ENCODE data around the gene UGT1A3. TPM values are rescaled to one million over a fixed set of nuclear protein-coding genes. Genes with fewer than 3 reads are reported as not detected.

The UGT1A3 gene
- total and polyA plus RNA-seq, 9 donors = not detected

DNA sequence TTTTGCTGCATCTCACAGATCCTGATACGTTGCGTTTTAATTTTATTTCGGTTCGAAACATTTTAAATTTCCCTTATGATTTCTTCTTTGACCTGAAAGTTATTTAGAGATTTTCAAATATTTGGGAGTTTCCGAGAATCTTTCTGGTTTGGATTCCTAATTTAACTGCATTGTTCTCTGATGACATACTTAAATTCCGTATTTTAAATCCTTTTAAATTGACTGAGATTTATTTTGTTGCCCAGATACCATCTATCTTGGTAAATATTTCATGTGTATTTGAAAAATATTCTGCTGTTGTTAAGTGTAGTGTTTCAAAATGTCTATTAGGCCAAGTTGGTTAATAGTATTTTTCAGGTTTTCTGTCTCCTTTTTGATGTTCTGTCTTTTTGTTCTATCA is 87.0 kb downstream of the UGT1A3 start:
- Histone ChIP-seq H3K27me3 (ENCODE audit: control insufficient read depth, insufficient read depth, low read length) (no peaks in the 10 kb centered on the region), H3K4me1 (ENCODE audit: control insufficient read depth, insufficient read depth, low read length) (no peaks in the 10 kb centered on the region), H3K27ac (ENCODE audit: low read length) (no peak overlapping the region), H3K9me3 (replicated peaks; ENCODE audit: control insufficient read depth, low read depth, low read length) (no peaks in the 10 kb centered on the region), H3K4me3 (ENCODE audit: low read length) (no peak overlapping the region), H3K36me3 (ENCODE audit: control insufficient read depth, insufficient read depth, low read length) (no peaks in the 10 kb centered on the region)
- WGBS (ENCODE audit: insufficient coverage) = no CpG with 5 or more reads among the region's 6 CpGs
- DNase-seq = no peak

DNA sequence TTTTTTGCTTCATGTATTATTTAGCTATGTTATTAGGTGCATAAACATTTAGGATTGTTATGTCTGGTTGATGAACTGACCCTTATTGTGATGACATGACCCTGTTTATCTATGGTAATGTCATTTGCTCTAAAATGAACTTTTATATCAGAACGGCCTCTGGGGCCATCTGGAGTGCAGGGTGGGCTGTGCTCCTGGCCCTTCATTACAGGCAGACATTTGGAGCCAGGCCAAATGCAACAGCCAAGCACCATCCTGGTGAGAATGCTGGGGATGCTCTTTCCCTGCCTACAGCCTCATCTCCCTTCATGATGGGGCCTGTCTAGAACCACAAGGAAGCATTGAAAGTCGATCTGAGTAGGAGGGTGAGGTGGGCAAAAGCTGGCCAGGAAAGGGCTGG is 87.5 kb downstream of the UGT1A3 start:
- 60% methylated on average over 2 of the region's 2 CpGs for WGBS (ENCODE audit: insufficient coverage)
- Histone ChIP-seq H3K36me3 (ENCODE audit: control insufficient read depth, insufficient read depth, low read length) (no peaks in the 10 kb centered on the region), H3K4me3 (ENCODE audit: low read length) (no peak overlapping the region), H3K27ac (ENCODE audit: low read length) (no peak overlapping the region), H3K27me3 (ENCODE audit: control insufficient read depth, insufficient read depth, low read length) (no peaks in the 10 kb centered on the region), H3K9me3 (replicated peaks; ENCODE audit: control insufficient read depth, low read depth, low read length) (no peaks in the 10 kb centered on the region), H3K4me1 (ENCODE audit: control insufficient read depth, insufficient read depth, low read length) (no peaks in the 10 kb centered on the region)
- no peak for DNase-seq

DNA sequence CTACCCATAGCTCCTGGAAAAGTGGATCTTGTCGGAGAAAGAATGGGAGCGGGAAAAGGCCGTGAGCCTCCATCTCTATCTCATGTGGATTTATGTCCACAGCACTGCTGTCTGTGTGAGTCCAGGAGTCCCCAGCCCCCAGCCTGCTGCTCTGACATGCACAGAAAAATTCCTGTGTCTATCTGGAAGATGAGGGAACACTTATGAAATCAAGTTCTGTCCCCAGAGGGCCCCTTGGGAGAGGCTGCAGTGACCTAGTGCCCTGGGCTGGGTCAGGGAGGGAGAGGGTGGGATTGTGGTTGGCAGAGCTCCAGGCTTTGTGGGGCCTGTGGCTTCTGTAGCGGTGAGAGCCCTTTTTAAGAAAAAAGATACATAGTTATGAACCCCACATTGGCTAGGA is 87.9 kb downstream of the UGT1A3 start:
- 80% methylated on average over 1 of the region's 4 CpGs for WGBS (ENCODE audit: insufficient coverage)
- Histone ChIP-seq H3K4me1 (ENCODE audit: control insufficient read depth, insufficient read depth, low read length) (no peaks in the 10 kb centered on the region), H3K4me3 (ENCODE audit: low read length) (no peak overlapping the region), H3K27me3 (ENCODE audit: control insufficient read depth, insufficient read depth, low read length) (no peaks in the 10 kb centered on the region), H3K27ac (ENCODE audit: low read length) (no peak overlapping the region), H3K36me3 (ENCODE audit: control insufficient read depth, insufficient read depth, low read length) (no peaks in the 10 kb centered on the region), H3K9me3 (replicated peaks; ENCODE audit: control insufficient read depth, low read depth, low read length) (no peaks in the 10 kb centered on the region)
- no peak for DNase-seq

DNA sequence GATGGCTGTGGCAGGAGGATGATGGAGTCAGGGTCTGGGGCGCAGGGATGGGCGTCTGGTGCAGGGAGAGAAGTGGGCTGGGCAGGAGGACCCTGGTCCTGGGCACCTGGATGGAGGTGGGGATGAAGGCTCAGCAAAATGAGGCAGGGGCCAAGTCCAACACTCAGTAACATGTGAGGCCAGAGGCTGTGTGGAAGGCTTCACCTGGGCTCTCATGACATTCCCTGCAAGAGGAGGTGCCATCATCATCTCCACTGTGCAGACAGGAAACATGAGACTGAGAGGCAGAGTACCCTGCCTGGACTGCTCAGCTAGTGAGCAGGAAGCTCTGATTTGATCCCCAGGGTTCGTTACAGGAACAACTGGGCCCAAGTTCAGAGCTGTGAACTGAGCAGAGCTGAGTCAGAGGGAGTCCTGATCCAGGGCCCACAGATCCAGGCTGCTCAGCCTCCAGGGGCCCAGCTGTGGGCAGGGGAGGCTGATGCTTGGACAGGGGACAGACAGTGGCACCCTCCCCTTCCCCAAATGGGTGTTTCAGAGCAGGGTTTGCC is 88.6 kb downstream of the UGT1A3 start:
- Histone ChIP-seq H3K27me3 (ENCODE audit: control insufficient read depth, insufficient read depth, low read length) (no peaks in the 10 kb centered on the region), H3K4me3 (ENCODE audit: low read length) (no peak overlapping the region), H3K4me1 (ENCODE audit: control insufficient read depth, insufficient read depth, low read length) (no peaks in the 10 kb centered on the region), H3K27ac (ENCODE audit: low read length) (no peak overlapping the region), H3K36me3 (ENCODE audit: control insufficient read depth, insufficient read depth, low read length) (no peaks in the 10 kb centered on the region), H3K9me3 (replicated peaks; ENCODE audit: control insufficient read depth, low read depth, low read length) (no peaks in the 10 kb centered on the region)
- no peak for DNase-seq
- WGBS (ENCODE audit: insufficient coverage) = 68% methylated on average over 3 of the region's 3 CpGs

DNA sequence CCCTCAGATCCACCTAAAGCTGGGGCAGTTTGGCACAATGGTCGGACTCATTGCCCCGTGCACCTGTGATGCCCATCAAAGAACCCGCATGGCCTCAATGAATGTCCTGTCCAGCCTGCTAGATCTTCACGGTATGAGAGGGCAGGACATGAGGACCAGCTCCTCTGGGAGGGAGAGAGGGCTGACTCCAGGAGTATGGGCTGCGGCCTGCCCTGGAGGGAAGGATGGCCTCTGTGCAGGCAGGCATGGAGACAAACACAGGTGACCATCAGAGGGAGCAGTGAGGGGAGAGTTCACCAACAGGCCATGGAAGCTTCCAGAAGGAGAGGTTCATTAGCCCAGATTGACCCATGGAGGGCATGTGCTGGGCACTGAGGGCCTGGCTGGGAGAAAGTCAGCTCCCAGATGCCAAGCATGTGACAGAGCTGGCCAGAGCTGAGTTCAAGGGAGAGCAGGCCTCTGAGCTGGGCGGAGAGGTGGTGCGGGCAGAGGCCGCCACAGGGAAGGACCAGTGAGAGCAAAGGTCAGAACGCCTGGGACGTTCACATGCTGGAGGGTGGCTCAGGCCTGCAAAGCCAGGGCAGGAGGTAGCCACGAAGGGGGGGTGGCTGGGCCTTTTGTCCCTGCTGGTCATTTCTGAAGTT is 89.3 kb downstream of the UGT1A3 start:
- H3K36me3 ChIP-seq (ENCODE audit: control insufficient read depth, insufficient read depth, low read length) = no peaks in the 10 kb centered on the region
- no peaks in the 10 kb centered on the region for H3K27me3 ChIP-seq (ENCODE audit: control insufficient read depth, insufficient read depth, low read length)
- no peaks in the 10 kb centered on the region for H3K4me1 ChIP-seq (ENCODE audit: control insufficient read depth, insufficient read depth, low read length)
- H3K9me3 ChIP-seq (replicated peaks; ENCODE audit: control insufficient read depth, low read depth, low read length) = no peaks in the 10 kb centered on the region
- no peak overlapping the region for H3K4me3 ChIP-seq (ENCODE audit: low read length)
- H3K27ac ChIP-seq (ENCODE audit: low read length) = no peak overlapping the region
- DNase-seq = no peak
- 89% methylated on average over 11 of the region's 11 CpGs for WGBS (ENCODE audit: insufficient coverage)

DNA sequence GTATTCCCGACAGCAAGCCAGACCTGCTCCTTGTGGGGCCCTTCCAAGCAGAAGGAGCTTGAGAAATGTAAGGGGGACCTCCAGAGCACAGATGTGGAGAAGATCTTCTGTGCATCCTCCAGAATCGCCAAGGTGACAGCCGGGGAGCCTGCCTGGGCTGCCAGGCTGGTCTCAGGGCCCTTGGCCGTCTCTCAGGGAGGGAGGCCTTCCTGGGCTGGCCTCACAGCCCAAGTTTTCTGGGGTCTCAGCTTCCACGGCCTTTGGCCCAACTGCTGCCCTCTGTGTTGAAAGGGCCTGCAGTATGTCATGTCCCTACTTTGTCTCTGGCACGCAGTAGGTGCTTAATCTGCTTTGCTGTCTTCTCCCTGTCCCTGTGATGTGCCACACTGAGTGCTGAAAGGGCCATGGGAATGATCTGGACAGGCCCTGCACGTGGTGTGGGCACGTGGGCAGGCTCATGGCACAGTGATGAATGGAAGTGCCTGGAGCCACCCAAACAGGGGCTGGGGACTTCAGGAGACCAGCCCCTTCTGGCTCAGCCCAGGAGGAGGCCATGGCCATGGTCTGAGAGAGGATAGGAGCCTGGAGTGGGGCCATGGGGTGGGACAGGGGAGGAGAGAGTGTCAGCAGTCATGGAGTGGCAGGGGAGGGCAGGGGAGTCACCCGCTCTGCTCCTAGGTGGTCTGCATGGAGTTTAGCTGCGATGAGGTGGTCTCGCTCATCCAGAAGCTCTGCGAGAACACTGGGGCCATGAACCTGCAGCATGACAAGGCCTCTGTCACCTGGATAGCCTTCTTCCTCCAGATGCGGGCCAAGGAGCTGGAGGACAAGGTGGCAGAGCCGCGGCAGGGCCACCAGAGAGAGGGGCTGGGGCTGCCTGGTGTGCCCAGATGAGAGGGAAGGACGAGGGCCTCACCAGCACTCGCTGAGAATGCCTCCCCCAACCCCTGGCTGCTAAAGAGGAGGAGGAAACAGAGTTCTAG is 90.1 kb downstream of the UGT1A3 start:
- WGBS (ENCODE audit: insufficient coverage) = 72% methylated on average over 11 of the region's 17 CpGs
- no peak overlapping the region for H3K4me3 ChIP-seq (ENCODE audit: low read length)
- no peak for DNase-seq
- no peaks in the 10 kb centered on the region for H3K36me3 ChIP-seq (ENCODE audit: control insufficient read depth, insufficient read depth, low read length)
- H3K9me3 ChIP-seq (replicated peaks; ENCODE audit: control insufficient read depth, low read depth, low read length) = no peaks in the 10 kb centered on the region
- no peaks in the 10 kb centered on the region for H3K27me3 ChIP-seq (ENCODE audit: control insufficient read depth, insufficient read depth, low read length)
- H3K27ac ChIP-seq (ENCODE audit: low read length) = no peak overlapping the region
- H3K4me1 ChIP-seq (ENCODE audit: control insufficient read depth, insufficient read depth, low read length) = no peaks in the 10 kb centered on the region

DNA sequence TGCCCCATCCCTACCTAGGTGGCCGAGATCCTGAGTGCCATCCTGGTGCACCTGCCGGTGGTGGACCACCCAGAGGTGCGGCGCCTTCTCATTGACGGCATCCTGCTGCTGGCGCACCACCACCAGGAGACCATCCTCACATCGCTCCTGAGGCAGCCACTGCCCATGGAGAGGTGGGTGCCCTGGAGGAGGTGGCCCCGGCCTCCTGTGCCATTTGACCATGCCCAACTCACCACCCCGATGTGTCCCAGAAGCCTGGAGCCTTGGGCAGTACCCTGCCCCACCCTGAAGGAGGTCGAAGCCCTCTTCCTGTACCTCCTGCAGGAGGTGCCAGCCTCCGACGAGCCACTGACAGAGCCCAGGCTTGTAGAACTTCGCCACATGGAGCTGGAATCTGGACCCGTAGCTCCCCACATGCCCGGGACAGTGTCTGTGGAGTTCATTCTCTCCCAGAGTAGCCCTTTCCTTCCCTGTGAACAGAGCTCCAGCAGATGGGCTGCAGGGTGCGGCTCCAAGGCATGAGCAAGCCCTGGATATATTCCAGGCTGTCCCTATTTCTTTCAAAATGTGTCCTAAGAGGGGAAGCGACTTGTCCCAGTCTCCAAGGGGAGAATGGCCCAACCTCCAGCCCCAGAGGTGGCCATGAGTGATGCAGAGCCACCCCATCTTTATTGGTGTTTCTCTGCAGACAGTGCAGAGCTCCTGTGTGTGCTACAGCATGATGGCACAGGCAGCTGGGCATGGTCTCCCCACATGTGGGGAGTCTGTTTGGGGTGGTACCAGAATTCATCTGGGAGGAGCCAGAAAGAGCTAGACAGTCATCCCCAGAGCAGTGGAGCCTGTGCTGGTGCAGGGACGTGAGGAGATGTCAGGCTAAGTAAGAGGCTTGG is 91.3 kb downstream of the UGT1A3 start:
- Histone ChIP-seq H3K4me3 (ENCODE audit: low read length) (no peak overlapping the region), H3K9me3 (replicated peaks; ENCODE audit: control insufficient read depth, low read depth, low read length) (no peaks in the 10 kb centered on the region), H3K36me3 (ENCODE audit: control insufficient read depth, insufficient read depth, low read length) (no peaks in the 10 kb centered on the region), H3K27ac (ENCODE audit: low read length) (no peak overlapping the region), H3K27me3 (ENCODE audit: control insufficient read depth, insufficient read depth, low read length) (no peaks in the 10 kb centered on the region), H3K4me1 (ENCODE audit: control insufficient read depth, insufficient read depth, low read length) (no peaks in the 10 kb centered on the region)
- 73% methylated on average over 14 of the region's 18 CpGs for WGBS (ENCODE audit: insufficient coverage)
- DNase-seq = no peak

DNA sequence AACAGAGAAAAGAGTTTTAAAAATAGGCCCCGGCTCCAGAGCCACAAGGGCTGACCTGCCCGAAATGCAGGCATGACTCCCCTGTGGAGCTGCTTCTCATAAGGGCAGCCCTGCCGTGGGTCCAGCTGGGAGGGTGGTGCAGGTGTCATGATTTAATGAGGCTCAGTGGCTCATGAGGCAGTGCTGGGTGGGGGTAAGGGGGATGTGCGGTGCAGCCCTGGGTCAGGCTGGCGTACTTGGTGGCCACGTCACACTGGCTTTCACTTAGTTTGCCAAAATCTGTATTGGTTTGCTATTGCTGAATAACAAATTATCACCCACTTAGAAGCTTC is 91.9 kb downstream of the UGT1A3 start:
- Histone ChIP-seq H3K4me3 (ENCODE audit: low read length) (no peak overlapping the region), H3K4me1 (ENCODE audit: control insufficient read depth, insufficient read depth, low read length) (no peaks in the 10 kb centered on the region), H3K27me3 (ENCODE audit: control insufficient read depth, insufficient read depth, low read length) (no peaks in the 10 kb centered on the region), H3K36me3 (ENCODE audit: control insufficient read depth, insufficient read depth, low read length) (no peaks in the 10 kb centered on the region), H3K9me3 (replicated peaks; ENCODE audit: control insufficient read depth, low read depth, low read length) (no peaks in the 10 kb centered on the region), H3K27ac (ENCODE audit: low read length) (no peak overlapping the region)
- 57% methylated on average over 3 of the region's 6 CpGs for WGBS (ENCODE audit: insufficient coverage)
- no peak for DNase-seq

DNA sequence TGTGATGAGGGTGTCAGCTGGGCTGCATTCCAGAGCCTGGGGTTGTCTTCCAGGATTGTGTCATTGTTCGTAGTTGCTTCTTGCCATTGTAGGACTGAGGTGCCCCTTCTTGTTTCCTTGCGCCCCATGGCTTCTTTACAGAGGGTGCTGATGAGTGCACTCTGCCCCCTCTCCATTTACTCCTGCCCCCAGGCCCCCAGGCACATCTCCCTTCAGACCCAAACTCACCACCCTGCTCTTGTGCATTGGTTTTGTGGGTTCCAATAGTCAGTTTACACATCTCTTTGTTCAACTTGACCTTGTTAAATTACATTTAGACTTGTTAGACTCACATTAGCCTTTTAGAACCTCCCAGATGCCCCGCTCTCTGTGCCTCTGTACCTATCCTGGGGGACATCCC is 92.4 kb downstream of the UGT1A3 start:
- Histone ChIP-seq H3K27me3 (ENCODE audit: control insufficient read depth, insufficient read depth, low read length) (no peaks in the 10 kb centered on the region), H3K27ac (ENCODE audit: low read length) (no peak overlapping the region), H3K36me3 (ENCODE audit: control insufficient read depth, insufficient read depth, low read length) (no peaks in the 10 kb centered on the region), H3K4me1 (ENCODE audit: control insufficient read depth, insufficient read depth, low read length) (no peaks in the 10 kb centered on the region), H3K4me3 (ENCODE audit: low read length) (no peak overlapping the region), H3K9me3 (replicated peaks; ENCODE audit: control insufficient read depth, low read depth, low read length) (no peaks in the 10 kb centered on the region)
- no peak for DNase-seq
- WGBS (ENCODE audit: insufficient coverage) = 75% methylated on average over 2 of the region's 3 CpGs

DNA sequence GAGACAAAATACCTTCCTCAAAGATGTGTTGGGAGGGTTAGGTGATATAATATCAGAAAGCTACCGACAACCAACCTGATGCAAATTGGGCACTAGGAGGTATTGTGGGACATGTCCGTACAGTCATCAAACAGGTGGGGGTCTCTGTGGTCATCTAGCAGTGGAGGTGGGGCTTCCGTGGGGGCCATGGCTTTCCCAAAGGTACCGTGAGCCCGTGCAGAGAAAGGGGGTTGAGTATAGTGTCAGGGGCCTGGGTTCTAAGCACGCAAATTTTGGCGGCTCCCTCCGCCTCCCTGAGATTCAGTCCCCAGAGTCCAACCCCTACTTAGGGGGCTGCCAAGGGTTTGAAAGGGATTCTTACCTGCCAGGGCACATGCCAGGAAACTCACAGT is 92.9 kb downstream of the UGT1A3 start:
- no peak for DNase-seq
- Histone ChIP-seq H3K4me3 (ENCODE audit: low read length) (no peak overlapping the region), H3K27me3 (ENCODE audit: control insufficient read depth, insufficient read depth, low read length) (no peaks in the 10 kb centered on the region), H3K27ac (ENCODE audit: low read length) (no peak overlapping the region), H3K36me3 (ENCODE audit: control insufficient read depth, insufficient read depth, low read length) (no peaks in the 10 kb centered on the region), H3K4me1 (ENCODE audit: control insufficient read depth, insufficient read depth, low read length) (no peaks in the 10 kb centered on the region), H3K9me3 (replicated peaks; ENCODE audit: control insufficient read depth, low read depth, low read length) (no peaks in the 10 kb centered on the region)
- 100% methylated on average over 3 of the region's 8 CpGs for WGBS (ENCODE audit: insufficient coverage)
